Skin of body (tissue), 2 donors: ENCODE results near the gene RNASE9. TPM values are rescaled to one million over a fixed set of nuclear protein-coding genes. Genes with fewer than 3 reads are reported as not detected.
"Not testable (repeated sequence)": the region's sequence is repeated elsewhere in the genome, so short reads cannot be mapped to it uniquely, and the experiment has no call there.

Source experiments
- DNase-seq: peaks from one replicate; lab custom pipeline; 2025; lab: John Stamatoyannopoulos, UW
- total RNA-seq: library from RNA; depleted of rRNA; stranded (reverse); fragments of >200 nt; gene quantifications from one replicate; pipeline ENCODE4 v1.2.3, GENCODE V29; 2014

Gene RNASE9
- total RNA-seq, 1 donor from 2014 or later = not detected

DNA sequence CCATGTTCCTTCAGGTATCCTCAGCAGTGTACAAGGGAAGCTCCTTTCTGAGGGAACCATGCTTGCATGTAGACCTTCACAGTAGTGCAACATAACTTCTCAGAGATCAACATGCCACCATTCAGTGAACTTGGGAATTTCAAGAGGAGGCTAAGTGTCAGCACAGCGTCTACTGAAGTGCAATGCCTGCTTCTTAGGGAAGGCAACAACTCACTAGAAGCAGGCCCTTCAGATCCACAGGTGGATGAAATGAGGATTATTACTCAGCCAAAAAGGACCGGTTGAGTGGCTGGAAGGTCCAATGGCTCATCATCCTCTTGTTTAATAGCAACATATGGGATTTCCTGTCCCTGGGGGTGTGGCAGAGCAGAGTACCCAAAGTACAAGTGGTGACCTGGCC lies 36.8 kb downstream of the RNASE9 start:
- DNase-seq = no peak

GRCh38 chr14:20522332-20522731 lies 38.5 kb downstream of the RNASE9 start:
- no peak for DNase-seq

DNA sequence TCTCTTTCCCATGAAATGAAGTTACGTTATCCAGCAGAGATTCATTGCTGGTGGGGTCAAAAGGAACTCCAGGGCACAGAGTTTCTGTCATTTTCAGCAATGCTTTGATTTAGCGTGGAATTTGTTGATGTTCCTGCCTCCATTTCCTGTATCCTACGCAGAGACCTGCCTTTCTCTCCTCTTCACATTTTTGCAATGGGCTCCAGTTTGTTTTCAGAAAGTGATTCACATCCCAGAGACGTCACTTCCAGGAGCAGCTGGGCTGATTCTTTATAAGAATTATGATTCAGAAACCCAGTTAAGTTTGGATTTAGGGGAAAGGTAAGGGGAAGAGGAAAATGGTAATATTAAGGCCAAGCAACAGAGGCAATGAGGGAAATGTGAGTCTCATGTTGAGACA lies 43.9 kb downstream of the RNASE9 start:
- DNase-seq = no peak

DNA sequence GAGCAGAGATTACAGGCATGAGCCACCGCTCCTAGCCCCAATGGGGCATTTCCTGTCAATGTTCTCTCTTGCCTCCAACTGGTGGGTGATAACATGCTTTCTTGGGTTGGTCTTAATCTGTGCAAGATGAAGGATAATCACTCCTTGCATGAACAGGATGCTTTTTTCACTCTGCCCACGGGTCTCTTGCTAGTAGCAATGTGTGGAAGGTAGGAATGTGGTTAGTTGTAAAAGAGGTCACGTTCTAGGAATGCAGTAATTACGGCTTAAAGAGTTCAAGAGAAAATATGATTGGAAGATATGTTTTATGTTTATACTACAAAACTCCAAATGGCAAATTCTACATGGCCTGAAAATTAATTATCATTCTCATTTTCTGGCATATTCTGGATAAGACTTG lies 45.0 kb downstream of the RNASE9 start:
- no peak for DNase-seq

- no peak for DNase-seq
These were observed 48.5 kb downstream of the RNASE9 start for GRCh38 chr14:20512177-20512905.

GRCh38 chr14:20508367-20508766 lies 52.5 kb downstream of the RNASE9 start:
- no peak for DNase-seq

DNA sequence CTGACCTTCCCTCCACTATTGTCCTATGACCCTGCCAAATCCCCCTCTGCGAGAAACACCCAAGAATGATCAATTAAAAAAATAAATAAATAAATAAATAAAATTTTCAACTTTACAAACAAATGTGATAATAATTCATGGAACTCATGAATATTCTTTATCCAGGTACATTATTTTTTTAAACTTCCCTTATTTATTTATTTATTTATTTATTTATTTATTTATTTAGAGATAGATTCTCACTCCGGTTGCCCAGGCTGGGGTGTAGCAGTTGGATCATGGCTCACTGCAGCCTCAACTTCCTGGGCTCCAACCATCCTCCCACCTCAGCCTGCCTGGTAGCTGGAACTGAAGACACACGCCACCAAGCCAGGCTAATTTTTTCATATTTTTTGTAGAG lies 53.3 kb downstream of the RNASE9 start:
- not testable (repeated sequence) for DNase-seq

- DNase-seq = not testable (repeated sequence)
These were observed 54.1 kb downstream of the RNASE9 start for GRCh38 chr14:20506752-20507151.

- not testable (repeated sequence) for DNase-seq
These were observed 54.6 kb downstream of the RNASE9 start for GRCh38 chr14:20506276-20506675.

Other genes starting within 250 kb of the RNASE9 start
- 59.9 TPM for gene CCNB1IP1, start 227.8 kb downstream of the RNASE9 start, total RNA-seq
- gene PARP2, start 217.4 kb downstream of the RNASE9 start, total RNA-seq = 17.0 TPM
- gene TEP1, start 147.5 kb downstream of the RNASE9 start, total RNA-seq = 14.7 TPM
- gene KLHL33, start 124.9 kb downstream of the RNASE9 start, total RNA-seq = 0.30 TPM
- 33.6 TPM for gene OSGEP, start 106.2 kb downstream of the RNASE9 start, total RNA-seq
- gene APEX1, start 105.8 kb downstream of the RNASE9 start, total RNA-seq = 60.7 TPM
- gene PIP4P1, start 99.6 kb downstream of the RNASE9 start, total RNA-seq = 17.6 TPM
- 24.4 TPM for gene PNP, start 91.6 kb downstream of the RNASE9 start, total RNA-seq
- gene RNASE10, start 55.5 kb downstream of the RNASE9 start, total RNA-seq = not detected
- not detected for gene RNASE11, start 27.0 kb upstream of the RNASE9 start, total RNA-seq
- not detected for gene RNASE12, start 30.3 kb upstream of the RNASE9 start, total RNA-seq
- gene OR6S1, start 80.6 kb upstream of the RNASE9 start, total RNA-seq = not detected
- gene RNASE4, start 123.5 kb upstream of the RNASE9 start, total RNA-seq = 31.1 TPM
- 9.6 TPM for gene ANG, start 127.7 kb upstream of the RNASE9 start, total RNA-seq
- not detected for gene EDDM3A, start 184.8 kb upstream of the RNASE9 start, total RNA-seq
- gene EDDM3B, start 207.4 kb upstream of the RNASE9 start, total RNA-seq = not detected
- 7.9 TPM for gene RNASE6, start 220.2 kb upstream of the RNASE9 start, total RNA-seq
- gene RNASE1, start 241.8 kb upstream of the RNASE9 start, total RNA-seq = 148 TPM